HEK293T (cell line): ENCODE results near the gene SUN3.

Experiments used
- ARNT ChIP-seq: fragments of 450-650 bp; IDR thresholded peaks from 2 replicates; pipeline ENCODE4 v1.6.1; 2017; ENCODE audit warnings: mild to moderate bottlenecking
- BHLHE40 ChIP-seq: fragments of 450-650 bp; IDR thresholded peaks from 2 replicates; pipeline ENCODE4 v1.6.1; 2016; ENCODE audit warnings: mild to moderate bottlenecking, moderate library complexity, borderline replicate concordance
- CTBP1 ChIP-seq: fragments of 450-650 bp; IDR thresholded peaks from 2 replicates; pipeline ENCODE4 v1.6.1; 2016; ENCODE audit warnings: borderline replicate concordance
- FOXK2 ChIP-seq: fragments of 450-650 bp; IDR thresholded peaks from 2 replicates; pipeline ENCODE4 v1.6.1; 2016; ENCODE audit warnings: mild to moderate bottlenecking
- HDGF ChIP-seq: fragments of 450-650 bp; IDR thresholded peaks from 2 replicates; pipeline ENCODE4 v1.6.1; 2017; ENCODE audit warnings: antibody characterized with exemption, borderline replicate concordance
- SP1 ChIP-seq: fragments of 450-650 bp; IDR thresholded peaks from 2 replicates; pipeline ENCODE4 v1.6.1; 2017
- SUZ12 ChIP-seq: fragments of 450-650 bp; IDR thresholded peaks from 2 replicates; pipeline ENCODE4 v1.6.1; 2016; ENCODE audit warnings: mild to moderate bottlenecking

- TF ChIP-seq CTBP1 (no peak), BHLHE40 (no peak), SUZ12 (no peak), FOXK2 (no peak), SP1 (no peak), ARNT (no peak), HDGF (no peak)
Observed at GRCh38 chr7:47992446-47992845, 36.5 kb downstream of the SUN3 start.
